H9 (cell line): ENCODE measurements around the gene HEATR5A. TPM values are rescaled to one million over a fixed set of nuclear protein-coding genes. Genes with fewer than 3 reads are reported as not detected.
"Not testable (repeated sequence)": the region's sequence is repeated elsewhere in the genome, so short reads cannot be mapped to it uniquely, and the experiment has no call there.

Experiments
- DNase-seq: peaks from one replicate; pipeline ENCODE4 v3.0.0-alpha.2; 2017
- H2AFZ ChIP-seq: one replicate; pipeline ENCODE4 v1.6.1; 2013; ENCODE audit warnings: mild to moderate bottlenecking, low read length, control low read depth, moderate library complexity
- H2AK5ac ChIP-seq: 2 replicates; pipeline ENCODE4 v1.6.1; 2013; ENCODE audit warnings: low read length, control low read depth, mixed read lengths; ENCODE audit not compliant: insufficient read length
- H2BK120ac ChIP-seq: one replicate; pipeline ENCODE4 v1.6.1; 2013; ENCODE audit warnings: low read depth, mild to moderate bottlenecking, low read length, control low read depth, inconsistent platforms; ENCODE audit not compliant: poor library complexity, severe bottlenecking
- H2BK12ac ChIP-seq: 2 replicates; pipeline ENCODE4 v1.6.1; 2013; ENCODE audit warnings: low read length, control low read depth, mixed read lengths, low read depth; ENCODE audit not compliant: insufficient read length
- H2BK15ac ChIP-seq: 2 replicates; pipeline ENCODE4 v1.6.1; 2013; ENCODE audit warnings: low read depth, low read length, control low read depth
- H2BK20ac ChIP-seq: one replicate; pipeline ENCODE4 v1.6.1; 2013; ENCODE audit warnings: low read depth, mild to moderate bottlenecking, low read length, control low read depth, inconsistent platforms; ENCODE audit not compliant: poor library complexity, severe bottlenecking
- H2BK5ac ChIP-seq: 2 replicates; pipeline ENCODE4 v1.6.1; 2013; ENCODE audit warnings: low read length, control low read depth, mixed read lengths; ENCODE audit not compliant: insufficient read length
- H3K14ac ChIP-seq: 2 replicates; pipeline ENCODE4 v1.6.1; 2013; ENCODE audit warnings: low read length, control low read depth; ENCODE audit not compliant: insufficient read depth
- H3K18ac ChIP-seq: 2 replicates; pipeline ENCODE4 v1.6.1; 2013; ENCODE audit warnings: low read depth, mild to moderate bottlenecking, mixed read lengths, low read length, control low read depth; ENCODE audit not compliant: insufficient read length
- H3K23ac ChIP-seq: 2 replicates; pipeline ENCODE4 v1.6.1; 2013; ENCODE audit warnings: low read length, control low read depth, mixed read lengths, low read depth; ENCODE audit not compliant: insufficient read length
- H3K23me2 ChIP-seq: 2 replicates; pipeline ENCODE4 v1.6.1; 2013; ENCODE audit warnings: low read depth, mild to moderate bottlenecking, mixed read lengths, low read length, control low read depth; ENCODE audit not compliant: insufficient read length, poor library complexity, severe bottlenecking
- H3K27ac ChIP-seq: 2 replicates; pipeline ENCODE4 v1.5.1; 2013; ENCODE audit warnings: low read length, control low read depth, mixed read lengths, low read depth; ENCODE audit not compliant: insufficient read length
- H3K27me3 ChIP-seq: 2 replicates; pipeline ENCODE4 v1.6.1; 2013; ENCODE audit warnings: low read length, control low read depth, inconsistent platforms; ENCODE audit not compliant: insufficient read depth
- H3K4ac ChIP-seq: 2 replicates; pipeline ENCODE4 v1.6.1; 2013; ENCODE audit warnings: low read depth, mild to moderate bottlenecking, control low read depth, inconsistent platforms, low read length, moderate library complexity
- H3K4me1 ChIP-seq: 2 replicates; pipeline ENCODE4 v1.6.1; 2013; ENCODE audit warnings: low read length, control low read depth, inconsistent platforms; ENCODE audit not compliant: insufficient read depth
- H3K4me2 ChIP-seq: 2 replicates; pipeline ENCODE4 v1.6.1; 2013; ENCODE audit warnings: low read length, control low read depth, mixed read lengths; ENCODE audit not compliant: insufficient read length, insufficient read depth
- H3K56ac ChIP-seq: 2 replicates; pipeline ENCODE4 v1.6.1; 2013; ENCODE audit warnings: low read depth, mild to moderate bottlenecking, mixed read lengths, low read length, control low read depth; ENCODE audit not compliant: insufficient read length
- H3K79me1 ChIP-seq: 2 replicates; pipeline ENCODE4 v1.6.1; 2013; ENCODE audit warnings: low read depth, mild to moderate bottlenecking, moderate library complexity, low read length, control low read depth, inconsistent platforms; ENCODE audit not compliant: insufficient read depth, poor library complexity, severe bottlenecking
- H3K79me2 ChIP-seq: 2 replicates; pipeline ENCODE4 v1.6.1; 2013; ENCODE audit warnings: low read length, control low read depth, inconsistent platforms; ENCODE audit not compliant: insufficient read depth
- H3K9ac ChIP-seq: 2 replicates; pipeline ENCODE4 v1.6.1; 2013; ENCODE audit warnings: low read length, control low read depth, mixed read lengths; ENCODE audit not compliant: insufficient read length; ENCODE audit errors: extremely low read depth
- H3K9me3 ChIP-seq: one replicate; pipeline ENCODE4 v1.6.1; 2013; ENCODE audit warnings: low read depth, low read length, inconsistent platforms; ENCODE audit not compliant: control insufficient read depth
- H3T11ph ChIP-seq: one replicate; pipeline ENCODE4 v1.6.1; 2013; ENCODE audit warnings: mild to moderate bottlenecking, low read length, control low read depth, inconsistent platforms
- H4K20me1 ChIP-seq: one replicate; pipeline ENCODE4 v1.6.1; 2013; ENCODE audit not compliant: control insufficient read depth, insufficient read length, insufficient read depth
- H4K5ac ChIP-seq: 2 replicates; pipeline ENCODE4 v1.6.1; 2013; ENCODE audit warnings: low read depth, mild to moderate bottlenecking, mixed read lengths, low read length, control low read depth; ENCODE audit not compliant: insufficient read length
- H4K8ac ChIP-seq: replicated peaks from 2 replicates; pipeline ENCODE4 v1.6.1; 2013; ENCODE audit warnings: low read length, control low read depth, mixed read lengths, low read depth; ENCODE audit not compliant: insufficient read length
- H4K91ac ChIP-seq: 2 replicates; pipeline ENCODE4 v1.6.1; 2013; ENCODE audit warnings: low read depth, mild to moderate bottlenecking, moderate library complexity, mixed read lengths, low read length, control low read depth; ENCODE audit not compliant: insufficient read length
- H3K27ac Mint-ChIP-seq, 3 experiments: 2 replicates in 2 of 3; 3 replicates in 1 of 3; pipeline ENCODE4 v1.8.0; 2020 to 2021; ENCODE audit warnings: mixed read lengths in 3 of 3, mild to moderate bottlenecking in 1 of 3, moderate library complexity in 1 of 3
- H3K27me3 Mint-ChIP-seq: 2 replicates; pipeline ENCODE4 v1.8.0; 2021; ENCODE audit warnings: low read depth, mild to moderate bottlenecking, moderate library complexity, mixed read lengths
- H3K36me3 Mint-ChIP-seq, 3 experiments: 2 replicates in 2 of 3; 3 replicates in 1 of 3; pipeline ENCODE4 v1.8.0; 2020 to 2021; ENCODE audit warnings: low read depth in 3 of 3, mixed read lengths in 3 of 3; ENCODE audit not compliant: insufficient read depth in 1 of 3
- H3K4me1 Mint-ChIP-seq, 2 experiments: 2 replicates each; pipeline ENCODE4 v1.8.0; 2020; ENCODE audit warnings: mixed read lengths in 2 of 2
- H3K4me3 Mint-ChIP-seq, 2 experiments: 2 replicates in 1 of 2; 3 replicates in 1 of 2; pipeline ENCODE4 v1.8.0; 2020 to 2021; ENCODE audit warnings: mild to moderate bottlenecking in 2 of 2, mixed read lengths in 2 of 2, moderate library complexity in 1 of 2
- H3K9me3 Mint-ChIP-seq, 2 experiments: 2 replicates in 1 of 2; 3 replicates in 1 of 2; pipeline ENCODE4 v1.8.0; 2020; ENCODE audit warnings: mild to moderate bottlenecking in 2 of 2, mixed read lengths in 2 of 2, moderate library complexity in 1 of 2
- WGBS: extraction: QIAGEN DNeasy Blood & Tissue Kit; methylation state at CpG from one replicate; pipeline ENCODE4 v1.1.7; 2013; ENCODE audit warnings: missing lambda C conversion rate, low lambda C conversion rate, mixed read lengths; ENCODE audit not compliant: insufficient read length; ENCODE audit errors: extremely low coverage; 5-methylcytosine and 5-hydroxymethylcytosine counted together
- total RNA-seq: library from RNA; stranded (reverse); gene quantifications from 2 replicates; pipeline ENCODE4 v1.2.1, GENCODE V29; 2021

HEATR5A gene
- total RNA-seq, 1 experiment from 2014 or later = 21.2 TPM

DNA sequence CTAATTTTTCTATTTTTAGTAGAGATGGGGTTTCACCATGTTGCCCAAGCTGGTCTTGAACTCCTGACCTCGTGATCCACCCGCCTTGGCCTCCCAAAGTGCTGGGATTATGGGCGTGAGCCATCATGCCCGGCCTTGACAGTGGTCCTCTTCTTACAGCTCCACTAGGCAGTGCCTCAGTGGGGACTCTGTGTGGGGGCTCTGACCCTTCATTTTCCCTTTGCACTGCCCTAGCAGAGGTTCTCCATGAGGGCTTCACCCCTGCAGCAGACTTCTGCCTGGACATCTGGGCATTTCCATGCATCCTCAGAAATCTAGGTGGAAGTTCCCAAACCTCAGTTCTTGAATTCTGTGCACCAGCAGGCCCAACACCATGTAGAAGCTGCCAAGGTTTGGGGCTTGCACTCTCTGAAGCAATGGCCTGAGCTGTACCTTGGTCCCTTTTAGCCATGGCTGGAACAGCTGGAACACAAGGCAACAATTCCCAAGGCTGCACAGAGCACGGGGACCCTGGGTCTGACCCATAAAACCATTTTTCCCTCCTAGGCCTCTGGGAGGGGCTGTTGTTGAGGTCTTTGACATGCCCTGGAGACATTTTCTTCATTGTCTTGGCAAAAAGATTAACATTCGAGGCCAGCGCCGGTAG is 90.4 kb downstream of the HEATR5A start:
- not testable (repeated sequence) for H2BK12ac ChIP-seq, DNase-seq, H2BK15ac ChIP-seq, H3K79me2 ChIP-seq, H3K27me3 ChIP-seq, H3K79me1 ChIP-seq, H2BK20ac ChIP-seq, H3K4me2 ChIP-seq, H2AK5ac ChIP-seq, H3K23me2 ChIP-seq, H3K9me3 ChIP-seq, H3T11ph ChIP-seq, H4K91ac ChIP-seq, H3K14ac ChIP-seq, H3K9ac ChIP-seq, H2AFZ ChIP-seq, H3K4me3 Mint-ChIP-seq, H3K18ac ChIP-seq, H3K56ac ChIP-seq, H3K4me1 ChIP-seq, H3K27ac ChIP-seq, H2BK120ac ChIP-seq, H3K4ac ChIP-seq, H3K23ac ChIP-seq, H2BK5ac ChIP-seq, H3K27ac Mint-ChIP-seq, H4K20me1 ChIP-seq, H4K5ac ChIP-seq, H3K27me3 Mint-ChIP-seq, H4K8ac ChIP-seq, H3K4me1 Mint-ChIP-seq
- no CpG with 5 or more reads among the region's 8 CpGs for WGBS
- peaks cover 44 to 52% of the 10 kb centered on the region in 2 experiments for H3K9me3 Mint-ChIP-seq
- peaks cover 46 to 61% (median 48%) of the 10 kb centered on the region in 3 experiments for H3K36me3 Mint-ChIP-seq
